Measurements from ENCODE around the gene ARID2. TPM values are rescaled to one million over a fixed set of nuclear protein-coding genes. Genes with fewer than 3 reads are reported as not detected.

Gene ARID2
- total and polyA plus RNA-seq, 2 donors (not counting 1 experiment from before 2014, with no cell fraction given) = 5.0 to 49.2 TPM

DNA sequence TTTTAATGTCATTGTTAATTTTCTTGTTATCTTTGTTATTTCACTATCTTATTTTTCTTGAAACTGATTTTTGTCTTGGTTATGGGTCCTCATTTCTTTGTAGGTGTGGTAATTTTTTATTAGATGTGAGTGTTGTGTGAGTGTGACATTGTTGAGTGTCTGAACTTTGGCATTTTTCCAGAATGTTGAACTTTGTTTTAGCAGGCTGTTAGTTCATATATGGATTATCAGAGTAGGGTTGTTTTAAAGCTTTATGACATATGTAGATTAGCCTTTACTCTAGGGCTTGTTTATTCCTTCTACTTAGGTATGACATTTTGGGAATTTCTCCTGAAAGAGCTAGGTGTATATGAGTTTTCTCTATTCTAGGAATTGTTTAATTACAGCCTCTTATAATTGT is 103.9 kb downstream of the ARID2 start:
- H3K4me1 ChIP-seq (ENCODE audit: control insufficient read depth in 2 of 2, insufficient read depth in 2 of 2, low read length in 2 of 2) = no peaks in the 10 kb centered on the region
- no peaks in the 10 kb centered on the region for H3K27me3 Mint-ChIP-seq
- CTCF ChIA-PET = interaction anchor here (0.9 to 1.0 kb wide), 3 partner anchors 21 to 108 kb away, joined by 3 read pairs; no protein-coding TSS in a partner anchor
- H3K27ac Mint-ChIP-seq = no peak overlapping the region
- peaks cover 3% of the 10 kb centered on the region for H3K9me3 Mint-ChIP-seq (ENCODE audit: insufficient read depth)
- H2AFZ ChIP-seq (ENCODE audit: insufficient read depth, low read depth, low read length, poor library complexity, severe bottlenecking) = no peak overlapping the region
- POLR2A ChIA-PET = no interaction called here
- ATAC-seq (ENCODE audit: low read depth) = no peak
- H3K27ac ChIP-seq (ENCODE audit: low read length in 2 of 2) = no peak overlapping the region
- no peaks in the 10 kb centered on the region for H4K20me1 ChIP-seq (ENCODE audit: control insufficient read depth, insufficient read depth, low read length, poor library complexity, severe bottlenecking)
- intact Hi-C loops (cut with micrococcal nuclease) = no loop called here
- H3K9me3 ChIP-seq (ENCODE audit: control extremely low read depth in 1 of 3, control insufficient read depth in 2 of 3, insufficient read depth in 1 of 3, low read length in 2 of 3) = peaks cover 0 to 3% (median 2%) of the 10 kb centered on the region in 3 donors
- H3K4me3 ChIP-seq (ENCODE audit: control extremely low read depth in 1 of 5, extremely low read depth in 1 of 5, insufficient read depth in 1 of 5, low read depth in 2 of 5, low read length in 4 of 5) = no peak overlapping the region
- no peak overlapping the region for H3K4me2 ChIP-seq (replicated peaks; ENCODE audit: low read depth, low read length, poor library complexity, severe bottlenecking)
- H3K4me1 Mint-ChIP-seq = no peaks in the 10 kb centered on the region
- no peak overlapping the region for H3K9ac ChIP-seq (ENCODE audit: low read length)
- TF ChIP-seq, protein P1, sequence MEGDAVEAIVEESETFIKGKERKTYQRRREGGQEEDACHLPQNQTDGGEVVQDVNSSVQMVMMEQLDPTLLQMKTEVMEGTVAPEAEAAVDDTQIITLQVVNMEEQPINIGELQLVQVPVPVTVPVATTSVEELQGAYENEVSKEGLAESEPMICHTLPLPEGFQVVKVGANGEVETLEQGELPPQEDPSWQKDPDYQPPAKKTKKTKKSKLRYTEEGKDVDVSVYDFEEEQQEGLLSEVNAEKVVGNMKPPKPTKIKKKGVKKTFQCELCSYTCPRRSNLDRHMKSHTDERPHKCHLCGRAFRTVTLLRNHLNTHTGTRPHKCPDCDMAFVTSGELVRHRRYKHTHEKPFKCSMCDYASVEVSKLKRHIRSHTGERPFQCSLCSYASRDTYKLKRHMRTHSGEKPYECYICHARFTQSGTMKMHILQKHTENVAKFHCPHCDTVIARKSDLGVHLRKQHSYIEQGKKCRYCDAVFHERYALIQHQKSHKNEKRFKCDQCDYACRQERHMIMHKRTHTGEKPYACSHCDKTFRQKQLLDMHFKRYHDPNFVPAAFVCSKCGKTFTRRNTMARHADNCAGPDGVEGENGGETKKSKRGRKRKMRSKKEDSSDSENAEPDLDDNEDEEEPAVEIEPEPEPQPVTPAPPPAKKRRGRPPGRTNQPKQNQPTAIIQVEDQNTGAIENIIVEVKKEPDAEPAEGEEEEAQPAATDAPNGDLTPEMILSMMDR (IDR thresholded peaks at IDR 0.05) = no peak
- TF ChIP-seq EZH2 (IDR thresholded peaks at IDR 0.05; ENCODE audit: borderline replicate concordance, insufficient read depth, low read depth, low read length, poor library complexity, severe bottlenecking) = no peak
- H3K4me3 Mint-ChIP-seq = no peak overlapping the region
- peaks cover 2% of the 10 kb centered on the region for H3K79me2 ChIP-seq (ENCODE audit: control insufficient read depth, insufficient read depth, low read length)
- H3K36me3 ChIP-seq (replicated peaks in 1 of 2; ENCODE audit: control extremely low read depth in 1 of 2, control insufficient read depth in 1 of 2, extremely low read depth in 1 of 2, insufficient read depth in 2 of 2, low read length in 1 of 2) = peaks cover 9 to 20% of the 10 kb centered on the region in 2 experiments
- DNase-seq = no peak
- no peaks in the 10 kb centered on the region for H3K27me3 ChIP-seq (replicated peaks in 1 of 4; ENCODE audit: control extremely low read depth in 1 of 4, control insufficient read depth in 3 of 4, insufficient read depth in 4 of 4, low read length in 3 of 4)

GRCh38 chr12:45834809-45835208 is 105.3 kb downstream of the ARID2 start:
- no peaks in the 10 kb centered on the region for H3K4me1 Mint-ChIP-seq
- H3K4me1 ChIP-seq (ENCODE audit: control insufficient read depth in 2 of 2, insufficient read depth in 2 of 2, low read length in 2 of 2) = no peaks in the 10 kb centered on the region
- intact Hi-C loops (cut with micrococcal nuclease) = no loop called here
- no peak overlapping the region for H2AFZ ChIP-seq (ENCODE audit: insufficient read depth, low read depth, low read length, poor library complexity, severe bottlenecking)
- no peak for ATAC-seq (ENCODE audit: low read depth)
- no peak overlapping the region for H3K27ac ChIP-seq (ENCODE audit: low read length in 2 of 2)
- H3K4me3 ChIP-seq (ENCODE audit: control extremely low read depth in 1 of 5, extremely low read depth in 1 of 5, insufficient read depth in 1 of 5, low read depth in 2 of 5, low read length in 4 of 5) = no peak overlapping the region
- ChIA-PET CTCF (no interaction called here), POLR2A (no interaction called here)
- WGBS (ENCODE audit: insufficient coverage) = no CpG with 5 or more reads among the region's 1 CpG
- peaks cover 0 to 3% (median 2%) of the 10 kb centered on the region in 3 donors for H3K9me3 ChIP-seq (ENCODE audit: control extremely low read depth in 1 of 3, control insufficient read depth in 2 of 3, insufficient read depth in 1 of 3, low read length in 2 of 3)
- TF ChIP-seq, protein P1 (IDR thresholded peaks at IDR 0.05) = no peak
- no peak for TF ChIP-seq EZH2 (IDR thresholded peaks at IDR 0.05; ENCODE audit: borderline replicate concordance, insufficient read depth, low read depth, low read length, poor library complexity, severe bottlenecking)
- H3K9me3 Mint-ChIP-seq (ENCODE audit: insufficient read depth) = peaks cover 3% of the 10 kb centered on the region
- H3K27me3 Mint-ChIP-seq = no peaks in the 10 kb centered on the region
- H3K79me2 ChIP-seq (ENCODE audit: control insufficient read depth, insufficient read depth, low read length) = peaks cover 2% of the 10 kb centered on the region
- DNase-seq = no peak
- no peak overlapping the region for H3K9ac ChIP-seq (ENCODE audit: low read length)
- no peaks in the 10 kb centered on the region for H3K27me3 ChIP-seq (replicated peaks in 1 of 4; ENCODE audit: control extremely low read depth in 1 of 4, control insufficient read depth in 3 of 4, insufficient read depth in 4 of 4, low read length in 3 of 4)
- peaks cover 15 to 29% of the 10 kb centered on the region in 2 experiments for H3K36me3 ChIP-seq (replicated peaks in 1 of 2; ENCODE audit: control extremely low read depth in 1 of 2, control insufficient read depth in 1 of 2, extremely low read depth in 1 of 2, insufficient read depth in 2 of 2, low read length in 1 of 2)
- H4K20me1 ChIP-seq (ENCODE audit: control insufficient read depth, insufficient read depth, low read length, poor library complexity, severe bottlenecking) = no peaks in the 10 kb centered on the region
- H3K27ac Mint-ChIP-seq = no peak overlapping the region
- no peak overlapping the region for H3K4me3 Mint-ChIP-seq
- no peak overlapping the region for H3K4me2 ChIP-seq (replicated peaks; ENCODE audit: low read depth, low read length, poor library complexity, severe bottlenecking)

Measured in B cell (primary cell).